AG20443 (cell line): Measurements from ENCODE around the gene MYCN.

Experiments
- DNase-seq: peaks from one replicate; pipeline ENCODE4 v3.0.0; 2012; ENCODE audit warnings: low spot score, mixed read lengths

The MYCN gene

DNA sequence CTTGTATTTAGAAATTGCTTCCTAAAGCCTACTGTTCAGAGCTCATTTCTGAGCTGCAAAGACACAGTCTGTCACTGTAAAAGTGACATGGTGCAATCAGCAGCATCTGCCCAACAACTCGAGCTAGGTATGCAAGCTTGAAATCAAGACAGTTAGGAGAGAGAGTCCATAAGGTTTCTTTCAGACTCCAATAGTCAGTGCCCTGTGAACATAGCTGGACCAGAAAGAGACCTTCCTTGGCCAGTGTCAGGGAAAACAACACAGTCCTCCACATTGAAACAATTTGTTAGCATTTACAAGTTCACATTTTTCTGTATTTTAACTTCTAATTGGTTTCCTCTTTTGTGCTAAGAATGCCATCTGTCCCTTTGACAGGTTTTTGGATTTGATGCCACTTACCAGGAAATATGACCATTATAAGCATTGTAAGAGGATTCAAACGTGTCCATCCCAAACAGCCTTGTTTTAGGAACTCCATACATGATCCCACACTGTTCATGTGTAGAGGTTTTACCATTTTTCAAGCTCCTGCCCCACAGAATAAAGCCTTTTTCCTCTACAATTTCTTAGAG lies 8.9 kb upstream of the MYCN start:
- DNase-seq: no peak

GRCh38 chr2:15931950-15932349 lies 8.4 kb upstream of the MYCN start:
- DNase-seq: no peak

DNA sequence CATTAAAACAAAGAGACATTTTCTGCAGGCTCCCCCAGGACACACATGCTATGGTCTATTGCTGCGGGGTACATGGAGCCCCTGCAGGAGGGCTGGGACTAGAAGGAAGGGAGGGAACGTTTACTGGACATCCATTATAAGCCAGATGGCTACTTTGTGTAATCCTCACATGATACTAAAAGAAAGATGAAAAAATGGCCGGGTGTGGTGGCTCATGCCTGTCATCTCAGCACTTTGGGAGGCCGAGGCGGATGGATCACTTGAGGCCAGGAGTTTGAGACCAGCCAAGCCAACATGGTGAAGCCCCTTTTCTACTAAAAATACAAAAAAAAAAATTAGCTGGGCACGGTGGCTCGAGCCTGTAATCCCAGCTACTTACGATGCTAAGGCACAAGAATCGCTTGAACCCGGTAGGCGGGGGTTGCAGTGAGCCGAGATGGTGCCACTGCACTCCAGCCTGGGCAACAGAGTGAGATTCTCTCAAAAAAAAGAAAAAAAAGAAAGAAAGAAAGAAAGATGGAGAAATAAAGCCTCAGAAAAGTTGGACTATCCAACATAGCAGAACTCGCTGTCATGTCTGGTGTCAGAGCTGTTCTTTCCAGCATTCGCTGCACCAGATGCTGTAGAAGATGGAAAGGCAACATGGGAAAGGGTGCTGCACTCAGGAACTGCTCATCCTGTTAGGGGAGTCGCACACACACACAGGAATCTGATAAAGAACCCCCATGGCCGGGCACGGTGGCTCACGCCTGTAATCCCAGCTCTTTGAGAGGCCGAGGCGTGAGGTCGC lies 7.8 kb upstream of the MYCN start:
- no peak for DNase-seq

GRCh38 chr2:15933184-15933845 lies 7.0 kb upstream of the MYCN start:
- no peak for DNase-seq

DNA sequence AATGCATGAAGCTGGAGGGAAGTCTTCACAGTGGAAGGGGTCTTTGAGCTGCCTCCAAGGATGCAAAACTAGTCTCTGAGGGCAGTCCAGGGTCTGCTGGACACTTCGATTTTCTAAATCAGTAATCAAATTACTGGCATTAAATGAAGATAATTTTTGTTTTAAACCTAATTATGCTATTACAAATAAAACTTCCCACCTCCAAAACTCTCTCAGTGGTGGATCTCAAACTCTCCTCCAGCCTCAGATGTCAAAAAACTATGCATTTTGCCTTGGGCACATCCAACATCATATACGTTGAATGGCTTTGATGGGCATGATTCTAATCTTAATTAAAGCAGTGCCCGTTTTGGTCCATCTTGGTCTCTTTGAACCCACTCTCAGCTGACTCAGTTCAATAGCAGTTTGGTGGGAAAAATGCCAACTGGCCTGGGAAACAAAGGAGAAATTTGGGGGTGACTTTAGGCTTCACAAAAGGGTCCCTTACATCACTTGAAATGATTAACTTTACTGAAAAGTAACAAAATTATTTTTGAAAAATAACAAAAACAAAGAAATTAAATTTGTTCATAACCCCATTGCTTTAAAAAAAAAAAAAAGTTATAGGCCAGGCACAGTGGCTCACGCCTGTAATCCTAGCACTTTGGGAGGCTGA lies 5.9 kb upstream of the MYCN start:
- no peak for DNase-seq

DNA sequence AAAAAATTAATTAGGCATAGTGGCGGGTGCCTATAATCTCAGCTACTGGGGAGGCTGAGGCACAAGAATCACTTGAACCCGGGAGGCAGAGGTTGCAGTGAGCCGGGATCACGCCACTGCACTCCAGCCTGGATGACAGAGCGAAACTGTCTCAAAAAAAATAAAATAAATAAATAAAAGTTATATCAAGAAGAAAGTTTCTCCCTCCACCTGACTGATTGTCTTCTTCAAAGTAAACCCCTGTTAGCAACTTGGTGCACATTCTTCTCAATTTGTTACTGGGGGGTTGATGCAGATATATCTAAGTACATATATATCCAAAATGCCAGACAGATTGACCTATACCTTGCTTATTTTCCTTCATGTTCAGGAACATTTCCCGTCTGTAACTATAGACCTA lies 5.2 kb upstream of the MYCN start:
- no peak for DNase-seq

DNA sequence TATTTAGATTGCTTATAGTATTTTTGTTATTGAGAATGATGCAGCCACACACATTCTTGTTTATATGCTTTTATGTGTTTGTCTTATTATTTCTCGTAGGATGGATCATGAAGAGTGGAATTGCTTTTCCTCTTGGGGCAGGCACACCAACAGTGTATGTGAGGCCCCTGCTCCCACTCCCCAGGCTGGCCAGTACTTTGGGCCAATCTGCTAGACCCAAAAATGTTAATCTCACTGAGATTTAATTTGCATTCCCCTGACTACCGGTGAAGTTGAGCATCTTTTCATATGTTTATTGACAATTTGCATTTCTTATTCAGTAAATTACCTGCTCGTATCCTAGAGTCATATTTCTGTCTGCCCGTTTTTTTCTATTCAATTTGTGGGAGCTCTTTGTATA lies 4.7 kb upstream of the MYCN start:
- no peak for DNase-seq

- DNase-seq: no peak
These were observed 3.9 kb upstream of the MYCN start for GRCh38 chr2:15936277-15937104.

DNA sequence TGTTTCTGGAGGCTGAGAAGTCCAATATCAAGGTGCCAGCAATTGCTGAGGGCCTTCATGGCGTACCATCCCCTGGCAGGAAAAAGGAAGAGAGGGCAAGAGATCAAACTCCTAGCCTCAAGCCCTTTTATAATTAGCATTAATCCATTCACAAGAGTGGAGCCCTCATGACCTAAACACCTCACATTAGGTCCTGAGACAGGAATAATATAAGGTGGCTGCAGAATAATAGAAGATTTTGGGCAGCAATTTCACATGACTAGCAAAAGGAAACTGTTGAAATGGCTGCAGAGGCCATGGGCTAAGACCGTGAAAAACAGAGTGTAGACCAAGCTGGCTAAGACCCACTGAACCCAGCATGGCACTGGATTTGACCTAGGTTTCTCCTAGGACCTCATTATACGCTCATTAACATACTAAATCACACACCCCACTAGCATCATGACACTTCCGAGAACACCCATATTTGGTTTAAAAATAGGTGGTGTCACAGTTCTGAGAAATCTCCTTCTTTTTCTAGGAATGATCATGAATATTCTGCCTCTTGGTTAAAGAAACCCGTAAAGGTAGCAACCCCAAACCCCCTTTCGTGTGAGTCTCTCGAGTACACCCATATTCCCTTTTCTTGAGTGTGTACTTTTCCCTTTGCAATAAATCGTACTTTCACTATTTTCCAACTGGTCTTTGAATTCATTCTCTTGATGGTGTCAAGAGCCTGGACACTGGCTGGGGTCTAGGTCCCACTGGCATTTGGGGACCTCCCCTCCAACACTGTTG lies 3.1 kb upstream of the MYCN start:
- DNase-seq: no peak

GRCh38 chr2:15937882-15938802 lies 2.2 kb upstream of the MYCN start:
- no peak for DNase-seq

DNA sequence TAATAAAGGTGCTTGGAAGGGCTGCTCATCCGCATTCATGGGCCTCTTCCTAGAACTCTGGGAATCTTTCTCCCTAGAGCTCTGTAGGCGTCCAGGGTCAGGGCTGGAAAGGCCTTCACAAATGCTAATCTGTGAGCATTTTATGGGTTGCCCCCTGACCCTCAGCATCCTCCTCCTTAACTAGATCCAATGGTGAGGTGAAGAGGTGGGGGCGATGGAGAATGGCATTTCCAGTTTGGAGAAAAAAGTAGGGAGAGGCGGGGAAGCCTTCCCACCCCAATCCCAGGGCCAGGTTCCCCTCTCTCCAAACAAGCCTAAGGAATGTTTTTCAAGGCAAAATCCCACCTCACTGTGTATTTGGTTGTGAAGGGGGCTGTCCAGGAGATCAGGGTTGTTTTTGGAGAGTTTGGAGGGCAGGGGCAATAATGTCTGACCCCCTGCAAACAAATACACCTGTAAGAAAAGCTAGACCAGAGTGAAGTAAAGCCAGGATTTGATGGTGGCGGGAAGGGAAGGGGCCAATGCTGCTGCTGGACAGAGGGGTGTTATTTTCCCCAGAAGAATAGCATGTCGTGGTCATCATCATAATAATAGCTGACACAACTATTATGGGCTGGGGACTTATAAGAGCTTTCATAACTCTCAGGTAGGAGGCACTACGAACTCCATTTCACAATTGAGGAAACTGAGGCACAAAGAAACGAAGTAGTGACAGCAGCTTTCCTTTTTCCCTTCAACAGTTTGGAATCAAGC lies 1.4 kb upstream of the MYCN start:
- DNase-seq: no peak

- peak; percentile 83 for DNase-seq
These were observed 845 bp upstream of the MYCN start for GRCh38 chr2:15939556-15939853.

DNA sequence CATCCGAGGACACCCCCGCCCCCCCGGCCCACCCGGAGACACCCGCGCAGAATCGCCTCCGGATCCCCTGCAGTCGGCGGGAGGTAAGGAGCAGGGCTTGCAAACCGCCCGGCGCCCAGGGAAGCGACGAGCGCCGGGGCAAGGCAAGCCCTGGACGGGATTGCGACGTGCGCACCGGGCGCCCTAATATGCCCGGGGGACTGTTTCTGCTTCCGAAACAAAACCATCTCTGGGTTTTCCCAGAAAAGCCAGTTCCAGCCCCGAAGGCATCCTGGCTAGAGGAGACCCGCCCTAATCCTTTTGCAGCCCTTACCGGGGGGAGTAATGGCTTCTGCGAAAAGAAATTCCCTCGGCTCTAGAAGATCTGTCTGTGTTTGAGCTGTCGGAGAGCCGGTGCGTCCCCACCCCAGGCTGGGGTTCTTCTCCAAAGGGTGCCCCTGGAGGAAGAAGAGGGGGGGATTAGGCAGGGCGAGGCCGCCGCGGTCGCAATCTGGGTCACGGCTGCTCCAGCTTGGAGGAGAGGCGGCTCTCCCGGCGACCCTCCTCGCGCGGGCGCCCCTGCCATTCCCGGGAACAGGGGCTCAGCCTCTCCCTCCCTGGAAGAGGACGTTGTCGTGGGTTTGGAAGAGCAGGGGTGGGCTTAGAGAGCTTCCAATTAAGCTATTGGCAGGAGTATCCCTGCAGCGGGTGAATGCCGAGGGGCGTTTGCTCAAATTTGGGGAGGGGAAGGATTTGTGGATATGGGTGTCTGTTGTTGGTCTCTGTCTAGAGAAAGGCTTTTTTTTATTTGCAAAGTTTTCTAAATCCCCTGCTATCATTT lies 521 bp downstream of the MYCN start:
- peak; percentile 32 for DNase-seq

- DNase-seq: peak; percentile 11
These were observed 1.1 kb downstream of the MYCN start for GRCh38 chr2:15941481-15941850.

DNA sequence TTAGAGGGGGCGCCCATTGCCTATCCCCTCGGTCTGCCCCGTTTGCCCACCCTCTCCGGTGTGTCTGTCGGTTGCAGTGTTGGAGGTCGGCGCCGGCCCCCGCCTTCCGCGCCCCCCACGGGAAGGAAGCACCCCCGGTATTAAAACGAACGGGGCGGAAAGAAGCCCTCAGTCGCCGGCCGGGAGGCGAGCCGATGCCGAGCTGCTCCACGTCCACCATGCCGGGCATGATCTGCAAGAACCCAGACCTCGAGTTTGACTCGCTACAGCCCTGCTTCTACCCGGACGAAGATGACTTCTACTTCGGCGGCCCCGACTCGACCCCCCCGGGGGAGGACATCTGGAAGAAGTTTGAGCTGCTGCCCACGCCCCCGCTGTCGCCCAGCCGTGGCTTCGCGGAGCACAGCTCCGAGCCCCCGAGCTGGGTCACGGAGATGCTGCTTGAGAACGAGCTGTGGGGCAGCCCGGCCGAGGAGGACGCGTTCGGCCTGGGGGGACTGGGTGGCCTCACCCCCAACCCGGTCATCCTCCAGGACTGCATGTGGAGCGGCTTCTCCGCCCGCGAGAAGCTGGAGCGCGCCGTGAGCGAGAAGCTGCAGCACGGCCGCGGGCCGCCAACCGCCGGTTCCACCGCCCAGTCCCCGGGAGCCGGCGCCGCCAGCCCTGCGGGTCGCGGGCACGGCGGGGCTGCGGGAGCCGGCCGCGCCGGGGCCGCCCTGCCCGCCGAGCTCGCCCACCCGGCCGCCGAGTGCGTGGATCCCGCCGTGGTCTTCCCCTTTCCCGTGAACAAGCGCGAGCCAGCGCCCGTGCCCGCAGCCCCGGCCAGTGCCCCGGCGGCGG lies 1.7 kb downstream of the MYCN start:
- peak; percentile 56 for DNase-seq

GRCh38 chr2:15942711-15943345 lies 2.5 kb downstream of the MYCN start:
- no peak for DNase-seq
